Fibroblast of villous mesenchyme (primary cell): ENCODE data around the gene DUSP7. TPM values are rescaled to one million over a fixed set of nuclear protein-coding genes. Genes with fewer than 3 reads are reported as not detected.
"Not testable (repeated sequence)": the region's sequence is repeated elsewhere in the genome, so short reads cannot be mapped to it uniquely, and the experiment has no call there.

Experiments
- DNase-seq: peaks from one replicate; pipeline ENCODE4 v3.0.0-alpha.2; 2010; ENCODE audit warnings: low read depth
- H3K4me3 ChIP-seq: 2 replicates; pipeline ENCODE4 v1.5.1; 2011; ENCODE audit warnings: low read depth, mild to moderate bottlenecking, low read length
- total RNA-seq: library from RNA; depleted of rRNA; stranded (reverse); fragments of >200 nt; gene quantifications from 2 replicates; pipeline ENCODE4 v1.2.3, GENCODE V29; 2012
- TF ChIP-seq, protein P1 (sequence below): IDR thresholded peaks from 2 replicates; pipeline ENCODE4 v1.5.1; 2012; ENCODE audit warnings: low read depth, mild to moderate bottlenecking, low read length; ENCODE audit not compliant: insufficient read depth

The DUSP7 gene
- total RNA-seq, 1 donor, result 21.2 TPM

DNA sequence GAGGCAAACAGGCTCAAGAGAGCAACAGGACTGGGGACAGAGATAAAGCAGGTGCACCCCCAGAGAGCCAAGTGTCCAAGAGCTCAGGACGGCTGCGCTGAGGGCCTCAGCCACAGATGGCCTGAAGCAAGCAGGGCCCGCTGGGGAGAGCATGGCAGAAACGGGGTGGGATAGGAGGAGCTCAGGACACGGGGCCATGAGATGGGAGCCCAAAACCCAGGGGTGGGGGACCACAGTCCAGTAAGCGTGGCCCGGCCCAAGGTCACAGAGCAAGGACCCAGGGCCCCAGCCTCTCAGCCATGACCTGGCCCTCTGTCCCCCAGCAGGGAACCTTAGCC lies 9.5 kb downstream of the DUSP7 start:
- TF ChIP-seq, protein P1, sequence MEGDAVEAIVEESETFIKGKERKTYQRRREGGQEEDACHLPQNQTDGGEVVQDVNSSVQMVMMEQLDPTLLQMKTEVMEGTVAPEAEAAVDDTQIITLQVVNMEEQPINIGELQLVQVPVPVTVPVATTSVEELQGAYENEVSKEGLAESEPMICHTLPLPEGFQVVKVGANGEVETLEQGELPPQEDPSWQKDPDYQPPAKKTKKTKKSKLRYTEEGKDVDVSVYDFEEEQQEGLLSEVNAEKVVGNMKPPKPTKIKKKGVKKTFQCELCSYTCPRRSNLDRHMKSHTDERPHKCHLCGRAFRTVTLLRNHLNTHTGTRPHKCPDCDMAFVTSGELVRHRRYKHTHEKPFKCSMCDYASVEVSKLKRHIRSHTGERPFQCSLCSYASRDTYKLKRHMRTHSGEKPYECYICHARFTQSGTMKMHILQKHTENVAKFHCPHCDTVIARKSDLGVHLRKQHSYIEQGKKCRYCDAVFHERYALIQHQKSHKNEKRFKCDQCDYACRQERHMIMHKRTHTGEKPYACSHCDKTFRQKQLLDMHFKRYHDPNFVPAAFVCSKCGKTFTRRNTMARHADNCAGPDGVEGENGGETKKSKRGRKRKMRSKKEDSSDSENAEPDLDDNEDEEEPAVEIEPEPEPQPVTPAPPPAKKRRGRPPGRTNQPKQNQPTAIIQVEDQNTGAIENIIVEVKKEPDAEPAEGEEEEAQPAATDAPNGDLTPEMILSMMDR, result no peak
- no peak for DNase-seq
- H3K4me3 ChIP-seq, result no peak overlapping the region

DNA sequence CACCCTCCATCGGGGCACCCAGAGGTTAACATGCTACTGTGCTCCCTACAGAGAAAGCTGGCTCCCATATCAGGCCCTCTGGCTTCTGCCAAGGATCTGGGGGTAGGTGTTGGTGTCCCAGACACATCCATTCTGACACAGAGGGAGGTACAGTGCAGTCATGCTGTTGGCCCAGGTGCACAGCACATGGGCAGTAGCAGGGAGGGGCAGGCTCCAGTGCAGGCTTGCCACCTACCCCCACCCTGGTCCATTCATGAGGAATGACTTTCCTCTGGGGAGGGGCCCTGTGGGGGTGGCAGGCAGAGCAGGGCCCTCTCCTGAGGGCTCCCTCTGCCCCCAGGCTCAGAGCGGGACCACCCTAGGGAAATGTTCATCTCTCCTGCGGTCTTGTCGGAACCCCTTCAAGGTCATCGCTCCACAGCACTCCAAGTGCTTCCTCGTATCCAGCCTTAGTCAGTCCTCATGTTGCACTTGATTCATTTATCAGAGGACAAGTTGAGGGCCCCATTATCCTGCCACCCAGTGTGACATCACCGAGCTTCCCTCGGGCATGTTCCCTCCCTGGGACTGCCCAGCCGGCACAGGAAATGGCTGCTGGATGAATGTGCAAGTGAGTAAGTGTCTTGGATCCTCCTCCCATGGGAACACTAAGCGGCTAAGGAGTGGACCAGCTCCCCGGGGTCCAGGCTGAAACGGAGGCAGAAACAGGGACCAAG lies 10.0 kb downstream of the DUSP7 start:
- H3K4me3 ChIP-seq, result no peak overlapping the region
- DNase-seq, result peak; percentile 95
- TF ChIP-seq, protein P1, result no peak

DNA sequence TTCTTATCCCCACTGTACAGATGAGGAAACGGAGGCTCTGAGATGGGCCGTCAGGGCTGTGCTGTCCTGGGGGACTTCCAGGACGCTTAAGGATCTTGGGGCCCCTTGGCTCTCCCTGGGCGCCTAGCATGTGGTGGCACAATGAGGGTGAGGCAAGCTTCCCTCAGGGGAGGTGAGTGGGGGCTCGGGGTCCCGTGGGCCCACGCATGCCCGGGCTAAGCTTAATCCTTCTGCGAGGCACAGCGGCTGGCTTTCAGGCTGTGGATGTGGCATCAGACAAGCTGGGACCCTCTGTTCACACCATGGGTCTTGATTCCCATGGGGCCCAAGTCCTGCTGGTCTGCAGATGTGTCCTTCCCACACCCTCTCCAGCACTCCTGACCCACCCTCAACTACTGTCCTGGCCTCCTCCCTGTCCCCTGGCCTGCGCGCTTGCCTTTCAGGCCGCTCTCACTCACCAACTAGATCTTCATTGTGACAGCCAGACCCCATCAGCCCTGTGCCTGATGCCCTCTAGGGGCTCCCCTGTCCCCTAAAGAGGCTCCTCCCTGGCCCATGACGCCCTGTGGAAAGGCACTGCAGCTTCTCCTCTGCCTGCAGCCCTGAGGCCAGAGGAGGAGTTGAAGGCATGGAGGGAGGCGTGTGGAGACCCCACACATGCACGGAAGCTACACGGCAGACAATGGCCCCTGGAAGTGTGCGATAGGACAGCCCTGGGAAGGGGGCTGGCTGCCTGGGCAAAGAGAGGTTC lies 11.3 kb downstream of the DUSP7 start:
- no peak overlapping the region for H3K4me3 ChIP-seq
- TF ChIP-seq, protein P1, result no peak
- DNase-seq, result no peak

DNA sequence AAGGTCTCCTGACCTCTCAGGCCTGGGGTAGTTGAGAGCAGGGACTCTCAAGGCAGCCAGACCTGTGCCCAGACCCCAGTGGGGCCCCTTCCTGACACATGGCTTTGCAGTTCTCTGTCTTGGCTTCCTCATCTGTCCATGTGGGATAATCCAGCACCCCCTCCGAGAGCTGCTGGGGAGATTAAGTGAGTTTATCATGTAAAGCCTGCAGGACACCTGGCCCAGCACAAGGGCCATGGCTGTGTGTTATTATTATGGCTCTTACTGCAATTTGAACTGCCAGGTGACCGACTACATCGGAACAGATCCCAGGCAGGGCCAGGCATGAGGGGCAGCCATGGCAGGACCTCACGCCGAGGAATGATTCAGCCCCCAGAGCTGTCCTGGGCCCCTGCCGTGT lies 12.6 kb downstream of the DUSP7 start:
- TF ChIP-seq, protein P1, result no peak
- H3K4me3 ChIP-seq, result no peak overlapping the region
- no peak for DNase-seq

DNA sequence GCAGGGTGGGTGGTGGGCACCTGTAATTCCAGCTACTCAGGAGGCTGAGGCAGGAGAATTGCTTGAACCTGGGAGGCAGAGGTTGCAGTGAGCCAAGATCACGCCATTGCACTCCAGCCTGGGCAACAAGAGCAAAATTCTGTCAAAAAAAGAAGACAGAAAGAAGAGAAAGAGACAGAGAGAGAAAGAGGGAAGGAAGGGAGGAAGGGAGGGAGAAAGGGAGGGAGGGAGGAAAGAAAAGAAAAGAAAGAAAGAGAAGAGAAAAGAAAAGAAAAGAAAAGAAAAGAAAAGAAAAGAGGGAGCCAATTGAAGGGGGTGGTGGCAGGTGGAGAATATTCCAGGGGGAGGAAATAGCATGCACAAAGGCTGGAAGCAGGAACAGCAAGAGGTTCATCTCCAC lies 13.3 kb downstream of the DUSP7 start:
- not testable (repeated sequence) for H3K4me3 ChIP-seq, DNase-seq

DNA sequence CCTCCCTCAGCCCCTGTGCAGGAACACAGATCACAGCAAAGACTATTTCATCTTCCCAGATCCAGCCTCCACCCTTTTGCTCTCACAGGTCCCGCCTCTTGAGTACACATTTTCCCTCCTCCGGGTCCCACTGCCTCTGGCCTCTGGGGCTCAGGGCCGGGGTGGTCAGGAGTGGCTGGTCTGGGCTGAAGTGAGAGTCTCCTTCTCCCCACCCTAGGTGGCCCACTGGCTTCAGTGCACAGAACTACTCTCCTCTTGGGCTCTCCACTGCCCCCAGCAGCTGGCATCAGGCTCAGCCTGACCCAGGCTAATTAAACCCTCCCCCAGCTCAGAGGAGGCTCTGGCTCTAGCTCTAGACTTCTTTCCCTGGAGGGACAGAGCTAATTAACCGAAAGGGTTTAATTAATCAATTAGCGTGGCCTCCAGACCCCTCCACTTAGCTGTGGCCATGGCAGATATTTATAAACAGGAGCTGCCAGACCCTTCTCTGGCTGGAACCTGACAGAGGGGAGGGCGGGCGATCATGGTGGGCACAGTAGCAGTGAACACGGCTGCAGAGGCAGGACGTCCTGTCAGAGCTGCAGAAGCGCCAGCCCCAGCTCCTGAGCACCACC lies 15.1 kb downstream of the DUSP7 start:
- DNase-seq, result no peak
- TF ChIP-seq, protein P1, result peak; percentile 33
- no peak overlapping the region for H3K4me3 ChIP-seq

DNA sequence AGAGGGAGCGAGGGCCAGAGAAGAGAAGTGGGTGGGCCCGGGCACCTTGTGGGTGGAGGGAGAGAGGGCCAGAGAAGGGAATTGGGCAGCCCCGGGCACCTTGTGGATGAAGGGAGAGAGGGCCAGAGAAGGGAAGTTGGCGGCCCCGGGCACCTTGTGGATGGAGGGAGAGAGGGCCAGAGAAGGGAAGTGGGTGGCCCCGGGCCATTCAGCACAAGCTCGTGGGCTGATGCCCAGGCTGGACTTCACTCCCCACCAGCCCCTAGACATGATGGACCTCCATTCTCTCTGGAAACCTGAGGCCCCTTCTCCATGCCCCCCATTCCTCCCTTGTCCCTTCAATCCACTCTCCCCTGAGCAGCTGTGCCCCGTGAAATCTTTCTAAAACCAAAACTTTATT lies 15.8 kb downstream of the DUSP7 start:
- no peak for DNase-seq
- TF ChIP-seq, protein P1, result no peak
- H3K4me3 ChIP-seq, result no peak overlapping the region
